Spinal cord (tissue), 10 donors: ENCODE measurements around the gene FAM120A. TPM values are rescaled to one million over a fixed set of nuclear protein-coding genes. Genes with fewer than 3 reads are reported as not detected.

Experiments used
- DNase-seq, 6 donors: peaks; one replicate each; pipeline versions ENCODE4 v3.0.0 to v3.0.0-alpha.2; 2013 to 2015; ENCODE audit warnings: low spot score in 6 of 6, low read depth in 4 of 6
- H3K27ac ChIP-seq: one replicate; pipeline ENCODE4 v1.5.1; 2013; ENCODE audit warnings: low read depth, low read length, control low read depth
- H3K27me3 ChIP-seq: one replicate; pipeline ENCODE4 v1.6.1; 2013; ENCODE audit warnings: low read length; ENCODE audit not compliant: control insufficient read depth, insufficient read depth
- H3K36me3 ChIP-seq: one replicate; pipeline ENCODE4 v1.6.1; 2013; ENCODE audit warnings: low read length; ENCODE audit not compliant: control insufficient read depth, insufficient read depth
- H3K4me1 ChIP-seq: one replicate; pipeline ENCODE4 v1.6.1; 2013; ENCODE audit warnings: low read length; ENCODE audit not compliant: control insufficient read depth, insufficient read depth
- H3K4me3 ChIP-seq: one replicate; pipeline ENCODE4 v1.5.1; 2013; ENCODE audit warnings: low read depth, low read length, control low read depth
- H3K9me3 ChIP-seq: one replicate; pipeline ENCODE4 v1.6.1; 2013; ENCODE audit warnings: low read length; ENCODE audit not compliant: control insufficient read depth, insufficient read depth
- WGBS: methylation state at CpG from one replicate; pipeline ENCODE4 v1.1.5; 2013; ENCODE audit warnings: missing lambda C conversion rate; ENCODE audit not compliant: insufficient coverage; 5-methylcytosine and 5-hydroxymethylcytosine counted together
- polyA plus RNA-seq, 2 donors: library from polyadenylated mRNA; unstranded; fragments of 120-200 nt; gene quantifications; one replicate each; pipeline ENCODE4 v1.2.1, GENCODE V29; 2013; ENCODE audit not compliant: insufficient read length in 2 of 2
- total RNA-seq, 2 donors: library from RNA; depleted of rRNA in 1 of 2; stranded (reverse); fragments of 120-200 nt in 1 of 2; fragments of >200 nt in 1 of 2; gene quantifications; one replicate each; pipeline versions ENCODE4 v1.2.3 to v1.2.4, GENCODE V29; 2013 to 2014
- donor health status: healthy.

FAM120A gene
- total and polyA plus RNA-seq, 4 donors = 51.3 to 75.4 (median 63.4) TPM

GRCh38 chr9:93458712-93459111 lies 7.2 kb downstream of the FAM120A start:
- H3K9me3 ChIP-seq = no peaks in the 10 kb centered on the region
- H3K27ac ChIP-seq = no peak overlapping the region
- no peaks in the 10 kb centered on the region for H3K4me1 ChIP-seq
- no peaks in the 10 kb centered on the region for H3K27me3 ChIP-seq
- H3K36me3 ChIP-seq = no peaks in the 10 kb centered on the region
- 85% methylated on average over 4 of the region's 4 CpGs for WGBS
- no peak for DNase-seq
- H3K4me3 ChIP-seq = no peak overlapping the region

- no peak for DNase-seq
- H3K4me3 ChIP-seq = no peak overlapping the region
- no peaks in the 10 kb centered on the region for H3K9me3 ChIP-seq
- H3K27me3 ChIP-seq = no peaks in the 10 kb centered on the region
- no peaks in the 10 kb centered on the region for H3K4me1 ChIP-seq
- no peak overlapping the region for H3K27ac ChIP-seq
- no peaks in the 10 kb centered on the region for H3K36me3 ChIP-seq
These were observed 8.0 kb downstream of the FAM120A start for GRCh38 chr9:93459432-93459847.

- no peaks in the 10 kb centered on the region for H3K4me1 ChIP-seq
- no peaks in the 10 kb centered on the region for H3K9me3 ChIP-seq
- no peak overlapping the region for H3K4me3 ChIP-seq
- no peak for DNase-seq
- no peak overlapping the region for H3K27ac ChIP-seq
- H3K36me3 ChIP-seq = no peaks in the 10 kb centered on the region
- no peaks in the 10 kb centered on the region for H3K27me3 ChIP-seq
- WGBS = 90% methylated on average over 3 of the region's 3 CpGs
These were observed 9.4 kb downstream of the FAM120A start for GRCh38 chr9:93460689-93461413.

GRCh38 chr9:93461414-93461743 lies 9.9 kb downstream of the FAM120A start:
- Histone ChIP-seq H3K27ac (no peak overlapping the region), H3K27me3 (no peaks in the 10 kb centered on the region), H3K4me3 (no peak overlapping the region), H3K9me3 (no peaks in the 10 kb centered on the region), H3K36me3 (no peaks in the 10 kb centered on the region), H3K4me1 (peaks cover 3% of the 10 kb centered on the region)
- no peak for DNase-seq
- no CpG with 5 or more reads among the region's 1 CpG for WGBS

GRCh38 chr9:93461821-93462220 lies 10.3 kb downstream of the FAM120A start:
- no peak for DNase-seq
- H3K27me3 ChIP-seq = no peaks in the 10 kb centered on the region
- no peaks in the 10 kb centered on the region for H3K9me3 ChIP-seq
- no peak overlapping the region for H3K27ac ChIP-seq
- H3K4me3 ChIP-seq = no peak overlapping the region
- H3K4me1 ChIP-seq = peaks cover 5% of the 10 kb centered on the region
- no peaks in the 10 kb centered on the region for H3K36me3 ChIP-seq
- no CpG with 5 or more reads among the region's 2 CpGs for WGBS

GRCh38 chr9:93463638-93464248 lies 12.3 kb downstream of the FAM120A start:
- Histone ChIP-seq H3K36me3 (no peaks in the 10 kb centered on the region), H3K27me3 (no peaks in the 10 kb centered on the region), H3K9me3 (no peaks in the 10 kb centered on the region), H3K4me3 (no peak overlapping the region), H3K4me1 (peaks cover 8% of the 10 kb centered on the region), H3K27ac (no peak overlapping the region)
- DNase-seq = no peak
- WGBS = 100% methylated on average over 1 of the region's 4 CpGs

GRCh38 chr9:93464395-93464794 lies 12.9 kb downstream of the FAM120A start:
- no peak for DNase-seq
- no peaks in the 10 kb centered on the region for H3K9me3 ChIP-seq
- no peak overlapping the region for H3K27ac ChIP-seq
- no peaks in the 10 kb centered on the region for H3K36me3 ChIP-seq
- H3K27me3 ChIP-seq = no peaks in the 10 kb centered on the region
- H3K4me3 ChIP-seq = no peak overlapping the region
- H3K4me1 ChIP-seq = peaks cover 12% of the 10 kb centered on the region
- WGBS = 82% methylated on average over 2 of the region's 3 CpGs

GRCh38 chr9:93464876-93465275 lies 13.4 kb downstream of the FAM120A start:
- Histone ChIP-seq H3K4me1 (peaks cover 12% of the 10 kb centered on the region), H3K27me3 (no peaks in the 10 kb centered on the region), H3K36me3 (no peaks in the 10 kb centered on the region), H3K4me3 (no peak overlapping the region), H3K27ac (no peak overlapping the region), H3K9me3 (no peaks in the 10 kb centered on the region)
- WGBS = no CpG with 5 or more reads among the region's 2 CpGs
- DNase-seq = no peak

- 89% methylated on average over 1 of the region's 6 CpGs for WGBS
- Histone ChIP-seq H3K27me3 (no peaks in the 10 kb centered on the region), H3K4me1 (peaks cover 12% of the 10 kb centered on the region), H3K4me3 (no peak overlapping the region), H3K27ac (no peak overlapping the region), H3K9me3 (no peaks in the 10 kb centered on the region), H3K36me3 (no peaks in the 10 kb centered on the region)
- DNase-seq = no peak
These were observed 14.4 kb downstream of the FAM120A start for GRCh38 chr9:93465855-93466254.

- Histone ChIP-seq H3K27me3 (no peaks in the 10 kb centered on the region), H3K9me3 (no peaks in the 10 kb centered on the region), H3K4me3 (no peak overlapping the region), H3K4me1 (peaks cover 12% of the 10 kb centered on the region), H3K27ac (no peak overlapping the region), H3K36me3 (no peaks in the 10 kb centered on the region)
- DNase-seq = no peak
- WGBS = 40% methylated on average over 4 of the region's 7 CpGs
These were observed 15.1 kb downstream of the FAM120A start for GRCh38 chr9:93466416-93467061.
